ENCODE results near the gene CHRM4.

The CHRM4 gene

DNA sequence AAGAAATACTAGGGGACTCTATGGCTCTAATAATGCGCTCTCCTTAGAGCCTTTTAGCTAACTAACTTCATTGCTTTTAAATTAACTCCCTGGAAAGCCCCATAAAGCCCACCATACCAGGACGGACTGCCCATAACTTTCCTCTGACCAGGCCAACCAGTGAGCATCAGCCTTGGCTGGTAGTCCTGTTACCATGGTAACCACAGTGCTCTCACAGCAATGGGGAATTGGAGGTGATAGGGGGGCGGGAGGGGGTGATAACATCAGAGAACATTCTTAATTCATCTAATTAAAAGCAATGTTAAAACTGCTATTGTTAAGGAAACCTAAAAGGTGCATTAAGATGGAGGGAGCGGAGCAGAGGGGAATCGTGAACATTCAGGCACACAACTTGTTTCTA, 27.2 kb upstream of the CHRM4 start:
- Histone ChIP-seq H3K4me3 (ENCODE audit: low read length, poor library complexity, severe bottlenecking) (no peak overlapping the region), H4K20me1 (ENCODE audit: insufficient read depth, low read length, poor library complexity, severe bottlenecking) (no peaks in the 10 kb centered on the region), H3K4me2 (ENCODE audit: low read depth, low read length, poor library complexity, severe bottlenecking) (no peak overlapping the region), H3K9me2 (replicated peaks; ENCODE audit: low read depth, low read length) (no peaks in the 10 kb centered on the region), H3F3A (ENCODE audit: low read depth) (no peaks in the 10 kb centered on the region), H2AFZ (ENCODE audit: low read length) (no peak overlapping the region), H3K79me2 (ENCODE audit: insufficient read depth, low read length) (no peaks in the 10 kb centered on the region), H3K9ac (ENCODE audit: low read depth, low read length, poor library complexity, severe bottlenecking) (no peak overlapping the region), H3K36me3 (ENCODE audit: insufficient read depth, low read length) (peaks cover 63% of the 10 kb centered on the region; the same call in 1 of the 2 replicates), H3K27me3 (ENCODE audit: insufficient read depth, low read length, poor library complexity, severe bottlenecking) (no peaks in the 10 kb centered on the region), H3K4me1 (ENCODE audit: insufficient read depth, low read length, poor library complexity, severe bottlenecking) (peaks cover 10% of the 10 kb centered on the region), H3K9me3 (ENCODE audit: insufficient read depth, low read depth, low read length) (no peaks in the 10 kb centered on the region)
- TF ChIP-seq EZH2phosphoT487 (IDR thresholded peaks at IDR 0.05; ENCODE audit: borderline replicate concordance), result no peak
- TF ChIP-seq, protein P1, sequence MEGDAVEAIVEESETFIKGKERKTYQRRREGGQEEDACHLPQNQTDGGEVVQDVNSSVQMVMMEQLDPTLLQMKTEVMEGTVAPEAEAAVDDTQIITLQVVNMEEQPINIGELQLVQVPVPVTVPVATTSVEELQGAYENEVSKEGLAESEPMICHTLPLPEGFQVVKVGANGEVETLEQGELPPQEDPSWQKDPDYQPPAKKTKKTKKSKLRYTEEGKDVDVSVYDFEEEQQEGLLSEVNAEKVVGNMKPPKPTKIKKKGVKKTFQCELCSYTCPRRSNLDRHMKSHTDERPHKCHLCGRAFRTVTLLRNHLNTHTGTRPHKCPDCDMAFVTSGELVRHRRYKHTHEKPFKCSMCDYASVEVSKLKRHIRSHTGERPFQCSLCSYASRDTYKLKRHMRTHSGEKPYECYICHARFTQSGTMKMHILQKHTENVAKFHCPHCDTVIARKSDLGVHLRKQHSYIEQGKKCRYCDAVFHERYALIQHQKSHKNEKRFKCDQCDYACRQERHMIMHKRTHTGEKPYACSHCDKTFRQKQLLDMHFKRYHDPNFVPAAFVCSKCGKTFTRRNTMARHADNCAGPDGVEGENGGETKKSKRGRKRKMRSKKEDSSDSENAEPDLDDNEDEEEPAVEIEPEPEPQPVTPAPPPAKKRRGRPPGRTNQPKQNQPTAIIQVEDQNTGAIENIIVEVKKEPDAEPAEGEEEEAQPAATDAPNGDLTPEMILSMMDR (conservative IDR thresholded peaks at IDR 0.05; ENCODE audit: low read length), result no peak

GRCh38 chr11:46417711-46418110, 26.1 kb upstream of the CHRM4 start:
- Histone ChIP-seq H3K4me3 (ENCODE audit: low read length, poor library complexity, severe bottlenecking) (no peak overlapping the region), H3K9ac (ENCODE audit: low read depth, low read length, poor library complexity, severe bottlenecking) (no peak overlapping the region), H4K20me1 (ENCODE audit: insufficient read depth, low read length, poor library complexity, severe bottlenecking) (no peaks in the 10 kb centered on the region), H3K27me3 (ENCODE audit: insufficient read depth, low read length, poor library complexity, severe bottlenecking) (no peaks in the 10 kb centered on the region), H3K36me3 (ENCODE audit: insufficient read depth, low read length) (peaks cover 61% of the 10 kb centered on the region; the same call in 1 of the 2 replicates), H3F3A (ENCODE audit: low read depth) (no peaks in the 10 kb centered on the region), H3K79me2 (ENCODE audit: insufficient read depth, low read length) (no peaks in the 10 kb centered on the region), H2AFZ (ENCODE audit: low read length) (no peak overlapping the region), H3K4me1 (ENCODE audit: insufficient read depth, low read length, poor library complexity, severe bottlenecking) (peaks cover 10% of the 10 kb centered on the region), H3K9me3 (ENCODE audit: insufficient read depth, low read depth, low read length) (no peaks in the 10 kb centered on the region), H3K9me2 (replicated peaks; ENCODE audit: low read depth, low read length) (no peaks in the 10 kb centered on the region), H3K4me2 (ENCODE audit: low read depth, low read length, poor library complexity, severe bottlenecking) (no peak overlapping the region)
- TF ChIP-seq, protein P1 (conservative IDR thresholded peaks at IDR 0.05; ENCODE audit: low read length), result no peak
- TF ChIP-seq EZH2phosphoT487 (IDR thresholded peaks at IDR 0.05; ENCODE audit: borderline replicate concordance), result no peak

GRCh38 chr11:46414879-46415278, 23.3 kb upstream of the CHRM4 start:
- Histone ChIP-seq H3K36me3 (ENCODE audit: insufficient read depth, low read length) (peaks cover 44% of the 10 kb centered on the region; the same call in 1 of the 2 replicates), H3K4me1 (ENCODE audit: insufficient read depth, low read length, poor library complexity, severe bottlenecking) (peaks cover 8% of the 10 kb centered on the region), H3K4me3 (ENCODE audit: low read length, poor library complexity, severe bottlenecking) (no peak overlapping the region), H3K9me3 (ENCODE audit: insufficient read depth, low read depth, low read length) (no peaks in the 10 kb centered on the region), H3K9me2 (replicated peaks; ENCODE audit: low read depth, low read length) (no peaks in the 10 kb centered on the region), H3F3A (ENCODE audit: low read depth) (no peaks in the 10 kb centered on the region), H3K4me2 (ENCODE audit: low read depth, low read length, poor library complexity, severe bottlenecking) (no peak overlapping the region), H3K27me3 (ENCODE audit: insufficient read depth, low read length, poor library complexity, severe bottlenecking) (no peaks in the 10 kb centered on the region), H3K9ac (ENCODE audit: low read depth, low read length, poor library complexity, severe bottlenecking) (no peak overlapping the region), H4K20me1 (ENCODE audit: insufficient read depth, low read length, poor library complexity, severe bottlenecking) (no peaks in the 10 kb centered on the region), H2AFZ (ENCODE audit: low read length) (no peak overlapping the region), H3K79me2 (ENCODE audit: insufficient read depth, low read length) (no peaks in the 10 kb centered on the region)
- no peak for TF ChIP-seq EZH2phosphoT487 (IDR thresholded peaks at IDR 0.05; ENCODE audit: borderline replicate concordance)

GRCh38 chr11:46414466-46414796, 22.9 kb upstream of the CHRM4 start:
- TF ChIP-seq, protein P1 (conservative IDR thresholded peaks at IDR 0.05; ENCODE audit: low read length), result no peak
- no peak for TF ChIP-seq EZH2phosphoT487 (IDR thresholded peaks at IDR 0.05; ENCODE audit: borderline replicate concordance)

More at GRCh38 chr11:46414466-46414796, 22.9 kb upstream of the CHRM4 start:
- Histone ChIP-seq H3K9me3 (ENCODE audit: insufficient read depth, low read depth, low read length) (no peaks in the 10 kb centered on the region), H3K4me1 (ENCODE audit: insufficient read depth, low read length, poor library complexity, severe bottlenecking) (peaks cover 4% of the 10 kb centered on the region), H3K9me2 (replicated peaks; ENCODE audit: low read depth, low read length) (no peaks in the 10 kb centered on the region), H3K4me2 (ENCODE audit: low read depth, low read length, poor library complexity, severe bottlenecking) (no peak overlapping the region), H3K4me3 (ENCODE audit: low read length, poor library complexity, severe bottlenecking) (no peak overlapping the region), H3F3A (ENCODE audit: low read depth) (no peaks in the 10 kb centered on the region), H3K9ac (ENCODE audit: low read depth, low read length, poor library complexity, severe bottlenecking) (no peak overlapping the region), H2AFZ (ENCODE audit: low read length) (no peak overlapping the region), H3K27me3 (ENCODE audit: insufficient read depth, low read length, poor library complexity, severe bottlenecking) (no peaks in the 10 kb centered on the region), H4K20me1 (ENCODE audit: insufficient read depth, low read length, poor library complexity, severe bottlenecking) (no peaks in the 10 kb centered on the region), H3K36me3 (ENCODE audit: insufficient read depth, low read length) (peaks cover 47% of the 10 kb centered on the region; the same call in 1 of the 2 replicates), H3K79me2 (ENCODE audit: insufficient read depth, low read length) (no peaks in the 10 kb centered on the region)
